Endometrial microvascular endothelial cells (primary cell): ENCODE measurements around the gene CDKAL1. TPM values are rescaled to one million over a fixed set of nuclear protein-coding genes. Genes with fewer than 3 reads are reported as not detected.

Source experiments
- in situ Hi-C: cut with HindIII; loops from 2 replicates; pipeline ENCODE4 v1.10.0; 2017; ENCODE audit warnings: low sequenced_read_pairs, low pct_unique_long_range_greater_than_20kb; ENCODE audit errors: inconsistent ontology term
- total RNA-seq: library from RNA; depleted of rRNA; stranded (reverse); fragments of >200 nt; gene quantifications from one replicate; pipeline ENCODE4 v1.2.3, GENCODE V29; 2015; ENCODE audit errors: inconsistent ontology term

Gene CDKAL1
- total RNA-seq, 1 donor from 2014 or later = 15.4 TPM

DNA sequence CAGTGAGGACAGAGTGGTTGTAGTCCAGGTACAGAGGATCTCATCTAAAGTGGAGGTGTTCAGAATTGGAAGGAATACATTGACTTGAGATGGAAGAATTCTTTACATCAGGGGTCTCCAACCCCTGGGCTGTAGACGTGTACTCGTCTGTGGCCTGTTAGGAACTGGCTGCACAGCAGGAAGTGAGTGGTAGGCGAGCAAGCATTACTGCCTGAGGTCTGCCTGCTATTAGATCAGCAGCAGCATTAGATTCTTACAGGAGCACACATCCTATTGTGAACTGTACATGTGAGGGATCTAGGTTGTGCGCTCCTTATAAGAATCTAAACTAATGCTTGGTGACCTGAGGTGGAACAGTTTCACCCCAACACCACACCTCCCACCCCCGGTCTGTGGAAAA lies 121.1 kb downstream of the CDKAL1 start:
- in situ Hi-C loops = no loop called here

DNA sequence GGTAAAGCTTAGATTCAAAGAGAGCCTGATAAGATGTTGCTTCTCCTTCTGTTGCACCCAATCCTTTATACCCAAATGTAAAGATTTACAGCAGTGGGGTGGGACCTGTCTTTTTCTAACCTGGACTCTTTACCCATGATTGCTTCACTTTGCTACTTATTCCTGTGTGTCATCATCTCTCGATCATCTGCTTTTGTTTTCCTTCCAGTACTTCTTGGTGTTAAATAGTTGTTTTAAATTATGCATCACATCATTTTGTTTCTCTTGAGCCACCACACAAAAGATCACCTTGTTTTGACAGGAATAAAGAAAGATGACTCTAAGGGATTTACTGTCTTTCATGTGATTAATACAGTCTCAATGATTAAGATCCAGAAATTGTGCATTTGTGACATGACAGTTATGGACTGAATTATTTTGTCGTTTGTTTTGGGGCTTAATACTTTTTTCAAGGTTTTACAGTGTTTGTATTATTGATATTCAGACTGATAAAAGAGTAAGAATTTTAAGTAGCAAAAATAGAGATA lies 123.1 kb downstream of the CDKAL1 start:
- in situ Hi-C loops = no loop called here

- in situ Hi-C loops = no loop called here
These were observed 123.8 kb downstream of the CDKAL1 start for GRCh38 chr6:20658053-20658452.

DNA sequence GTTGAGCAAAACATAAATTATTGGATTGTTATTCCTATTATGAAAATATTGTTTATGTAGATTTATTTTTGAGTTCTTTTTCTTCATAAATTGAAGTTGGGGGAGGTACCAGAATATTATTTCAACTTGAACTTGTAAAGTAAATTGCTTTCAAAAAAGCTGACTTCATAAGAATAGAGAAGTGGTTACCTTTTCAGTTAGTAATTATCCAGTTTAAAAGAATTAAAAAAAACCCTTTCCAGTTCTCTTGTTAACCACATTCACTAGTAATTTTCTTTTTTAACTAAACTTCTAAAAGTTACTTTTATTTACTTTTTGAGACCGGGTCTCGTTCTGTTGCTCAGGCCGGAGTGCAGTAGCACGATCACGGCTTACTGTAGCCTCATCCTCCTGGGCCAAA lies 124.3 kb downstream of the CDKAL1 start:
- in situ Hi-C loops = no loop called here

DNA sequence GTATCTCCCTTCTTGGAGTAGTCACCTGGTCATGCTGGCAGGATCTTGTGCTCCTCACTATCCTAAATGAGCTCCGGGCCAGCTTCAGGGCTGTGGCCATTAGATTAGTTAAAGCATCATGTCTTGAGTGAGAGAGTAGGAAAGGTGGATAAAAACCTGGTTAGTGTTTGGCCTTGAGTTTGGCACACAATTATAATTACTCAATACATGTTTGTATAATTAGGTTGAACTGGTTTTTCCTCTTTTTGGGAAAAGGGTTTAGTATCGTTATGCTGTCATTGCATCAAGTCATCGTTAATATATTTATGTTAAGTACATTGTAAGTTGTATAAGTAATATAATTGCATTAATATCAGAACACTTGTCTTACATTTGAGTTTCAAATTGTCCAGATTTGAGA lies 126.3 kb downstream of the CDKAL1 start:
- in situ Hi-C loops = no loop called here

GRCh38 chr6:20661721-20662120 lies 127.5 kb downstream of the CDKAL1 start:
- in situ Hi-C loops = no loop called here

DNA sequence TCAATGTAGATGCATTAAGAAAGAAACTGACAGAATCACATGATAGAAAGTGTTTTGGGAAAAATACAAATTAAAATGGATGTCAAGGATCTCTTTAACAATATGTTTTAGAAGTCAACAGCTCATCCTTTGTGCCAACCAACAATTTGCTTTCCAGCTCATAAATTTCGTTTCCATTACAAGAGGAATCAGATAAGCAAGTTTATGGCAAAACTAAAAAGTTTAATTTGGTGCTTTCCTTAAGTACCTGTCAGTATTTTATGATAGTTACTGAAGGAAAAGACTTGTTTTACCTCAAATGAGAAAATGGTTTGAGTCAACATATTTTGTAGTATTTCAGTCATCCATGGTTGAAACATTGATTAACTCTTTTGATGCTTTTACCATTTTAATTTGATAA lies 130.0 kb downstream of the CDKAL1 start:
- in situ Hi-C loops = no loop called here

DNA sequence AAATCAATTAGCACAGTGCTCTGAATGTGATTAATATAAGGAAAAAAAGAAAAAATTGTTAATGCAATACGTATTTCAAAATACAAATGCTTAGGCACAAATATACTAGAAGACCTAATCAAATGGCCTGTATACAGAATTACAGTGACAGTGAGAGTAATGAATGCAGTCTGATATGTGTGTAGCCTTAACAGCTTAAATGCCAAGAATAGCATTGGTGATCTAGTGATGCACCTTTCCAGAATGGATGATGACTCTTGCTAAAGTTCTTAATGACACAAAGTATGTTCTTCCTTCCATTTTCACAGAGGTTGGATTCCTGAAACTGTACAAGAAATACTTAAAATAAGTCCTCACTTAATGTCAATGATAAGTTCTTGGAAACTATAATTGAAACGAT lies 131.0 kb downstream of the CDKAL1 start:
- in situ Hi-C loops = no loop called here

DNA sequence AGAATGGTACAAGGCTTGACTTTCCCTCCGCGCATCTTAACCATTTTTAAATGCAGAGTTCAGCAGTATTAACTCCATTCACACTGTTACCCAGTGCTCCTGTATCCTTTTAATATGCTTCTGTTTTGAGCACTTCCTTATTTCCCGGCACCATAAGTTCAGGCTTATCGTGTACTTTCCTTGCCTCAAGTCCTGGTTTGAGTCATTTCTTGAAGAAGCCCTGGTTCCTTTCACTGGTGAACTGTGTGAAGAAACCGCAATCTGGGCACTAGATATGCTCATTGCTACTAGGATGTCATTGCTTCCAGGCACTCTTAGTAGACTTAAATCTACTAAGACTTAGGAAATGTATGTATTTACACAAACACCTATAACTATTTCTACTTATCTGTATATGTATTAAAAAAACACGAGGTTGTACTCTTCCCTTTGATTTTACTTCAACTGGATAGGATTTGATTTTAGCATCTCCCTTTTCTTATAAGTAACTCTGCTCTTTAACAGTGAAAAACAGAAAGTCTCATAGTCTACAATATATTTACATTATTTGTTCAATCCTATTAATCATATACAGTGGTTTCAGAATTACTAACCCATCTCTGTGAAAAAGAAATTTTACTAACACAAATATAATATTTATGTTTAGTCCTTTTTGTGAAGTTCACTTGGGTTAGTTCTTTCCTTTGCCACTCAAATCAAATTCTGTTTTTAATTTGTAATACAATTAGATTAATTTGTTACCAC lies 135.5 kb downstream of the CDKAL1 start:
- in situ Hi-C loops = no loop called here

DNA sequence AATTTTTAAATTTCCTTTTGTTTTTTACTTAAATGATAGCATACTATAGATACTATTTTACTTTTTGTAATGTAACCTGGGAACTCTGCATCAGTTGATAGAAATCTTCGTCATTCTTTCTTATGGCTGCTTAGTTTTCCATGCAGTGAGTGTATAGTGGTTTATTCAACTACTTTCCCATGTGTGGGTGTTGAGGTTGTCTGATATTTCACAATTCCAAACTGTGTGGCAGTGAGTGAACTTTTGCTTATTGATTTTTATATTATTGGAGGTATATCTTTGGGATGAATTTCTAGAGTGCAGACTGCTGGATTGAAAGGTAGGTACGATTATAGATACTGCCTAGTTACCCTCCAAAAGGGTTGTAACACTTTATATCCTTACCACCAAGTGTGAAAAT lies 136.5 kb downstream of the CDKAL1 start:
- in situ Hi-C loops = no loop called here

DNA sequence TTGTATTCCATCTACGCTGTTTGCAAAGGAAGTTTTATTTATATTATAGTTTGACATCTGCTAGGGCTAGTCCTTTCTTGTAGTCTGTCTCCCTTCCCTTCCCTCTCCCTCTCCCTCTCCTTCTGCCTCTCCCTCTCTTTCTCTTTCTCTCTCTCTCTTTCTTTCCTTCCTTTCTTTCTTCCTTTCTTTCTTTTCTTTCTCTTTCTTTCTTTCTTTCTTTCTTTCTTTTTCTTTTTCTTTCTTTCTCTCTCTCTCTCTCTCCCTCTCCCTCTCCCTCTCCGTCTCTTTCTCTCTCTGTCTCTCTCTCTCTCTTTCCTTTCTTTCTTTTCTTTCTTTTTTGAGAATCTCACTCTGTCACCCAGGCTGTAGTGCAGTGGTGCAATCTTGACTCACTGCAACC lies 137.8 kb downstream of the CDKAL1 start:
- in situ Hi-C loops = no loop called here

- in situ Hi-C loops = no loop called here
These were observed 139.2 kb downstream of the CDKAL1 start for GRCh38 chr6:20673458-20673857.

- in situ Hi-C loops = no loop called here
These were observed 140.4 kb downstream of the CDKAL1 start for GRCh38 chr6:20674664-20675063.

GRCh38 chr6:20678831-20679352 lies 144.6 kb downstream of the CDKAL1 start:
- in situ Hi-C loops = no loop called here

GRCh38 chr6:20680697-20681165 lies 146.5 kb downstream of the CDKAL1 start:
- in situ Hi-C loops = no loop called here

- in situ Hi-C loops = no loop called here
These were observed 147.0 kb downstream of the CDKAL1 start for GRCh38 chr6:20681243-20681684.

DNA sequence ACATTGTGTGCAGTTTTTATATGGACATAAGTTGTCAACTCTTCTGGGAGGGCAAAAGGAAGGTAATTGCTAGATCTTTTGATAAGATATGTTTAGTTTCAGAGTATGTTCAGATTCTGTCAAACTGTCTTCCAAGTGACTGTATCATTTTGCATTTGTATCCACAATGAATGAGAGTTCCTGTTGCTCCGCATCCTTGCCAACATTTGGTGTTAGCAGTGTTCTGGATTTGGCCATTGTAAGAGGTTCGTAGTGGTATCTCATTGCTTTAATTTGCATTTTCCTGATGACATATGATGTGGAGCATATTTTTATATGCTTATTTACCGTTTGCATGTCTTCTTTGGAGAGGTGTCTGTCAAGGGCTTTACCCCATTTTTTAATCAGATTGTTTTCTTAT lies 150.2 kb downstream of the CDKAL1 start:
- in situ Hi-C loops = no loop called here

GRCh38 chr6:20686142-20686541 lies 151.9 kb downstream of the CDKAL1 start:
- in situ Hi-C loops = no loop called here

- in situ Hi-C loops = no loop called here
These were observed 153.2 kb downstream of the CDKAL1 start for GRCh38 chr6:20687494-20687893.

DNA sequence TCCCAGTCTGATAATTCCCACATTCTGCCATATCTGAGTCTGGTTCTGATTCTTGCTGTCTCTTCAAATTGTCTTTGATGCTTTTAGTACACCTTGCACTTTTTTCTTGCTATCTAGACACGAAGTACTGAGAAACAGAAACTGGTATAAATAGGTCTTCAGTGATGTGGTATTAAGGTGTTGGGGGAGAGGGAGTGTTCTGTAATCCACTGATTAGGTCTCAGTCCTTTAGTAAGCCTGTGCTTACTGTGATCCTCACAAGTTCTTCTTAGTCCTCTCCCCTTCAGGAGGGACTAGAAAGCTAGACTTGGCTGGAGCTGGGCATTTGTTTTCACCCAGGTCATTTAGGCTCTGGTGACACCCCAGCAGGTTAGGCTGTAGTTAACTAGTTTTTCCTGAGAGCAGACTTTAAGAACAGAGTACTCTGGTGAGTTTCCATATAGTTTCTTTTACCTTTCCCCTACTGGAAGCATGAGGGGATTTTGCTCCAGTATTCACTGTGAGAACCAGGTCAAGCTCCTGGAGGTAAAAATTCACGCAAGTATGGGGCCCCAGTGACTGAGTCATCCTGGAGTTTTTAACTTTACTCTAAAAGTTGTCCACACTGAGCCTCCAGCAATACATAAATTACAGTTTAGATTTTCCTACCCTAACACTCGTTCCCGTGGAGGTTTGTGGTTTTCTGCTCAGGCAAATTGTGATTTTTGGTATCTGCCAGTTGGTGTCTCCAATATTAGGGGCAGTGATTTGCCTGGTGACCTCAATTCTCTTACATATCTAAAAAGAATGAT lies 154.6 kb downstream of the CDKAL1 start:
- in situ Hi-C loops = no loop called here
